ENCODE measurements around the gene INO80E. TPM values are rescaled to one million over a fixed set of nuclear protein-coding genes. Genes with fewer than 3 reads are reported as not detected.

The INO80E gene
- total and polyA plus RNA-seq, 2 donors (not counting 3 experiments of a cell fraction or from before 2014, with no cell fraction given): 42.7 to 76.4 TPM

DNA sequence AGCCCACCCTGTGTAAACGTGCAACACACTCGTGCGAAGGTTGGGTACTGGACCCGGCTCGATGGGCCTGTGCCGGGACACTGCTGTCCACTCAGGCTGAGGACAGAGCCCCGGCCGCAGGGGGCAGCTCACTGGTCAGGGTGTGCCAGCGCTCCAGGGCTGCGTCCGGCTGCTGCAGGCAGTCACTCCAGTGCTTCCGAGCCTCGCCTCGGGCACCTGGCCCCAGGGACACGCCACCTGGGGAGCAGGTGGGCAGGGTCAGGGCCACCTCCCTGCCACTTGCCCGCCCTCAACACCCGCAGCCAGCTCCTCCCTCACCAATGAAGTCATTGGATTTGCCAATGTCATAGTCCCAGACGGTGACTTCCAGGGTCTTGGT, 10.0 kb downstream of the INO80E start:
- ChIA-PET CTCF (interaction anchor here (0.5 to 3.8 kb wide), 26 partner anchors 9 to 315 kb away, joined by 3 to 26 read pairs (median 4); partner anchors contain the start of genes ASPHD1, PAGR1, TAOK2 and TMEM219), POLR2A (no interaction called here)
- no peaks in the 10 kb centered on the region for H4K20me1 ChIP-seq (replicated peaks; ENCODE audit: control insufficient read depth, extremely low read depth, insufficient read depth, low read length)
- H3K9me3 ChIP-seq (replicated peaks; ENCODE audit: control insufficient read depth, insufficient read depth, low read length): no peaks in the 10 kb centered on the region
- no peak overlapping the region for H3K27ac ChIP-seq (ENCODE audit: insufficient read depth, low read depth, low read length)
- no TSS peak for BruUV-seq (replicated peaks)
- H3K27me3 ChIP-seq (ENCODE audit: control insufficient read depth in 2 of 2, insufficient read depth in 2 of 2, low read length in 2 of 2): peaks cover 10 to 16% of the 10 kb centered on the region in 2 experiments
- H3K79me2 ChIP-seq (ENCODE audit: control insufficient read depth, insufficient read depth, low read length): no peaks in the 10 kb centered on the region
- peaks cover under 1% of the 10 kb centered on the region for H3K4me1 ChIP-seq (ENCODE audit: control insufficient read depth, extremely low read depth, insufficient read depth, low read length)
- no peak overlapping the region for H3K4me2 ChIP-seq (ENCODE audit: insufficient read depth, low read length)
- H3K36me3 ChIP-seq (ENCODE audit: control insufficient read depth in 2 of 2, extremely low read depth in 1 of 2, insufficient read depth in 2 of 2, low read length in 2 of 2): peaks cover 0 to 5% of the 10 kb centered on the region in 2 experiments
- H3K4me3 ChIP-seq (replicated peaks in 1 of 3; ENCODE audit: insufficient read depth in 1 of 3, low read depth in 1 of 3, low read length in 3 of 3): no peak overlapping the region
- no peak overlapping the region for H3K9ac ChIP-seq (replicated peaks; ENCODE audit: extremely low read depth, insufficient read depth, low read length)
- no peaks in the 10 kb centered on the region for H3K9me1 ChIP-seq (replicated peaks; ENCODE audit: control insufficient read depth, extremely low read depth, insufficient read depth, low read length)
- no peak for DNase-seq (ENCODE audit: low read depth, low spot score)
- TF ChIP-seq EZH2 (IDR thresholded peaks at IDR 0.05; ENCODE audit: borderline replicate concordance, low read depth, low read length, severe bottlenecking) (no peak), MYC (IDR thresholded peaks at IDR 0.05; ENCODE audit: low read depth, low read length) (no peak), POLR2A (IDR thresholded peaks at IDR 0.05; ENCODE audit: low read depth, low read length) (no peak), GATA2 (IDR thresholded peaks at IDR 0.05; ENCODE audit: insufficient read depth, insufficient read length, low read depth, low read length) (no peak), POLR2AphosphoS5 (IDR thresholded peaks at IDR 0.05; ENCODE audit: insufficient read depth, low read depth, low read length) (no peak), JUN (IDR thresholded peaks at IDR 0.05; ENCODE audit: borderline replicate concordance, insufficient read depth, insufficient read length, low read depth) (no peak), FOS (IDR thresholded peaks at IDR 0.05; ENCODE audit: borderline replicate concordance, insufficient read depth, low read length) (no peak)
- TF ChIP-seq, protein P1, sequence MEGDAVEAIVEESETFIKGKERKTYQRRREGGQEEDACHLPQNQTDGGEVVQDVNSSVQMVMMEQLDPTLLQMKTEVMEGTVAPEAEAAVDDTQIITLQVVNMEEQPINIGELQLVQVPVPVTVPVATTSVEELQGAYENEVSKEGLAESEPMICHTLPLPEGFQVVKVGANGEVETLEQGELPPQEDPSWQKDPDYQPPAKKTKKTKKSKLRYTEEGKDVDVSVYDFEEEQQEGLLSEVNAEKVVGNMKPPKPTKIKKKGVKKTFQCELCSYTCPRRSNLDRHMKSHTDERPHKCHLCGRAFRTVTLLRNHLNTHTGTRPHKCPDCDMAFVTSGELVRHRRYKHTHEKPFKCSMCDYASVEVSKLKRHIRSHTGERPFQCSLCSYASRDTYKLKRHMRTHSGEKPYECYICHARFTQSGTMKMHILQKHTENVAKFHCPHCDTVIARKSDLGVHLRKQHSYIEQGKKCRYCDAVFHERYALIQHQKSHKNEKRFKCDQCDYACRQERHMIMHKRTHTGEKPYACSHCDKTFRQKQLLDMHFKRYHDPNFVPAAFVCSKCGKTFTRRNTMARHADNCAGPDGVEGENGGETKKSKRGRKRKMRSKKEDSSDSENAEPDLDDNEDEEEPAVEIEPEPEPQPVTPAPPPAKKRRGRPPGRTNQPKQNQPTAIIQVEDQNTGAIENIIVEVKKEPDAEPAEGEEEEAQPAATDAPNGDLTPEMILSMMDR (IDR thresholded peaks at IDR 0.05; ENCODE audit: extremely low read depth in 1 of 2, insufficient read depth in 1 of 2, low read depth in 1 of 2, low read length in 2 of 2): no peak
- TF ChIP-seq, protein P2, sequence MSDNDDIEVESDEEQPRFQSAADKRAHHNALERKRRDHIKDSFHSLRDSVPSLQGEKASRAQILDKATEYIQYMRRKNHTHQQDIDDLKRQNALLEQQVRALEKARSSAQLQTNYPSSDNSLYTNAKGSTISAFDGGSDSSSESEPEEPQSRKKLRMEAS (IDR thresholded peaks at IDR 0.05; ENCODE audit: insufficient read depth, insufficient read length): no peak
- dilution Hi-C loops (cut with MboI; ENCODE audit: extremely low pct_ligation_motif_present, low sequenced_read_pairs): no loop called here
- intact Hi-C loops (cut with micrococcal nuclease): no loop called here
- FAIRE-seq: no peak
- no peak overlapping the region for H2AFZ ChIP-seq (ENCODE audit: low read depth, low read length)

Measured in endothelial cell of umbilical vein (primary cell).